Measurements from ENCODE around the gene DNAJB13.
"Not testable (repeated sequence)": the region's sequence is repeated elsewhere in the genome, so short reads cannot be mapped to it uniquely, and the experiment has no call there.

DNAJB13 gene

GRCh38 chr11:73977856-73978519 lies 27.2 kb downstream of the DNAJB13 start:
- DNase-seq: no peak

GRCh38 chr11:73978576-73979086 lies 27.8 kb downstream of the DNAJB13 start:
- no peak for DNase-seq

- DNase-seq: no peak
These were observed 29.5 kb downstream of the DNAJB13 start for GRCh38 chr11:73980001-73980961.

GRCh38 chr11:73981051-73981805 lies 30.4 kb downstream of the DNAJB13 start:
- no peak for DNase-seq

GRCh38 chr11:73982595-73982989 lies 31.8 kb downstream of the DNAJB13 start, which contains the start of gene UCP2:
Gene UCP2, minus strand, starts transcription at chr11:73982843. Its CDS starts 4,465 bp downstream, at chr11:73978378.
- peak; percentile 70 for DNase-seq

GRCh38 chr11:73982990-73983740 lies 32.3 kb downstream of the DNAJB13 start:
- peak; percentile 82 for DNase-seq

GRCh38 chr11:73983741-73984538 lies 33.1 kb downstream of the DNAJB13 start:
- no peak for DNase-seq

GRCh38 chr11:73985661-73986060 lies 34.8 kb downstream of the DNAJB13 start:
- not testable (repeated sequence) for DNase-seq

- no peak for DNase-seq
These were observed 37.4 kb downstream of the DNAJB13 start for GRCh38 chr11:73988227-73988626.

GRCh38 chr11:73989156-73989555 lies 38.3 kb downstream of the DNAJB13 start:
- DNase-seq: no peak

GRCh38 chr11:73990730-73991129 lies 39.9 kb downstream of the DNAJB13 start:
- DNase-seq: no peak

GRCh38 chr11:73991471-73992006 lies 40.7 kb downstream of the DNAJB13 start:
- DNase-seq: no peak

- no peak for DNase-seq
These were observed 44.4 kb downstream of the DNAJB13 start for GRCh38 chr11:73995247-73995646.

GRCh38 chr11:73995731-73996130 lies 44.9 kb downstream of the DNAJB13 start:
- DNase-seq: no peak

GRCh38 chr11:73996161-73996747 lies 45.4 kb downstream of the DNAJB13 start:
- no peak for DNase-seq

GRCh38 chr11:73997120-73997770 lies 46.4 kb downstream of the DNAJB13 start:
- no peak for DNase-seq

GRCh38 chr11:73998846-73999575 lies 48.2 kb downstream of the DNAJB13 start:
- DNase-seq: no peak

GRCh38 chr11:73999581-74000306 lies 48.9 kb downstream of the DNAJB13 start:
- no peak for DNase-seq
